Measurements from ENCODE around the gene SUPT6H.
"Not testable (repeated sequence)": the region's sequence is repeated elsewhere in the genome, so short reads cannot be mapped to it uniquely, and the experiment has no call there.

DNA sequence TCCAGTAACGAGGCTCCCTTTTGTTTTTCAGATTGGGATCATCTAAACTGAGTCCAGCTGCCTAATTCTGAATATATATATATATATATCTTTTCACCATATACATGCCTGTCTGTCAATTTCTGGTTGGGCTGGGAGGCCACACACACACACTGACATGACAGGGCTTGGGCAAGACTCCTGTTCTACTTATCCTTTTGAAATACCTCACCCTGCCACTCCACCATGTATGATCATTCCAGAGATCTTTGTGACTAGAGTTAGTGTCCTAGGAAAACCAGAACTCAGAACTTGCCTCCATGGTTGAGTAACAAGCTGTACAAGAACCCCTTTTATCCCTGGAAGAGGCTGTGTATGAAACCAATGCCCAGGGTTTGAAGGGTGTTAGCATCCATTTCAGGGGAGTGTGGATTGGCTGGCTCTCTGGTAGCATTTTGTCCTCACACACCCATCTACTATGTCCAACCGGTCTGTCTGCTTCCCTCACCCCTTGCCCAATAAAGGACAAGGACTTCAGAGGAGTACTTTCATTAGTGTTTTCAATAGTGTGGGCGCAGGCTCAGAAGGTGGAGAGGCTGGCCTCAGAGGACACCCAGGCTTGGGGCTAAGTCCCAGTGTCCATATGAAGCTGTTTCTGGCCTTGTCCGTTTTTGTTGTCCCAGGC lies 62.0 kb downstream of the SUPT6H start:
- TF ChIP-seq, protein P1, sequence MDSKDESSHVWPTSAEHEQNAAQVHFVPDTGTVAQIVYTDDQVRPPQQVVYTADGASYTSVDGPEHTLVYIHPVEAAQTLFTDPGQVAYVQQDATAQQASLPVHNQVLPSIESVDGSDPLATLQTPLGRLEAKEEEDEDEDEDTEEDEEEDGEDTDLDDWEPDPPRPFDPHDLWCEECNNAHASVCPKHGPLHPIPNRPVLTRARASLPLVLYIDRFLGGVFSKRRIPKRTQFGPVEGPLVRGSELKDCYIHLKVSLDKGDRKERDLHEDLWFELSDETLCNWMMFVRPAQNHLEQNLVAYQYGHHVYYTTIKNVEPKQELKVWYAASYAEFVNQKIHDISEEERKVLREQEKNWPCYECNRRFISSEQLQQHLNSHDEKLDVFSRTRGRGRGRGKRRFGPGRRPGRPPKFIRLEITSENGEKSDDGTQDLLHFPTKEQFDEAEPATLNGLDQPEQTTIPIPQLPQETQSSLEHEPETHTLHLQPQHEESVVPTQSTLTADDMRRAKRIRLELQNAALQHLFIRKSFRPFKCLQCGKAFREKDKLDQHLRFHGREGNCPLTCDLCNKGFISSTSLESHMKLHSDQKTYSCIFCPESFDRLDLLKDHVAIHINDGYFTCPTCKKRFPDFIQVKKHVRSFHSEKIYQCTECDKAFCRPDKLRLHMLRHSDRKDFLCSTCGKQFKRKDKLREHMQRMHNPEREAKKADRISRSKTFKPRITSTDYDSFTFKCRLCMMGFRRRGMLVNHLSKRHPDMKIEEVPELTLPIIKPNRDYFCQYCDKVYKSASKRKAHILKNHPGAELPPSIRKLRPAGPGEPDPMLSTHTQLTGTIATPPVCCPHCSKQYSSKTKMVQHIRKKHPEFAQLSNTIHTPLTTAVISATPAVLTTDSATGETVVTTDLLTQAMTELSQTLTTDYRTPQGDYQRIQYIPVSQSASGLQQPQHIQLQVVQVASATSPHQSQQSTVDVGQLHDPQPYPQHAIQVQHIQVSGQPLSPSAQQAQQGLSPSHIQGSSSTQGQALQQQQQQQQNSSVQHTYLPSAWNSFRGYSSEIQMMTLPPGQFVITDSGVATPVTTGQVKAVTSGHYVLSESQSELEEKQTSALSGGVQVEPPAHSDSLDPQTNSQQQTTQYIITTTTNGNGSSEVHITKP (tag by site-specific recombination; IDR thresholded peaks at IDR 0.05): not testable (repeated sequence)
- TF ChIP-seq HOXA7 (CRISPR knock-in tag; IDR thresholded peaks at IDR 0.05; ENCODE audit: borderline replicate concordance); ZNF558 (tag by site-specific recombination; IDR thresholded peaks at IDR 0.05); ZNF24 (tag by site-specific recombination; IDR thresholded peaks at IDR 0.05); ZNF792 (tag by site-specific recombination; IDR thresholded peaks at IDR 0.05); ZNF677 (tag by site-specific recombination; IDR thresholded peaks at IDR 0.05); ZNF514 (tag by site-specific recombination; IDR thresholded peaks at IDR 0.05); YY2 (tag by site-specific recombination; IDR thresholded peaks at IDR 0.05): not testable (repeated sequence)
- TF ChIP-seq, protein P2, sequence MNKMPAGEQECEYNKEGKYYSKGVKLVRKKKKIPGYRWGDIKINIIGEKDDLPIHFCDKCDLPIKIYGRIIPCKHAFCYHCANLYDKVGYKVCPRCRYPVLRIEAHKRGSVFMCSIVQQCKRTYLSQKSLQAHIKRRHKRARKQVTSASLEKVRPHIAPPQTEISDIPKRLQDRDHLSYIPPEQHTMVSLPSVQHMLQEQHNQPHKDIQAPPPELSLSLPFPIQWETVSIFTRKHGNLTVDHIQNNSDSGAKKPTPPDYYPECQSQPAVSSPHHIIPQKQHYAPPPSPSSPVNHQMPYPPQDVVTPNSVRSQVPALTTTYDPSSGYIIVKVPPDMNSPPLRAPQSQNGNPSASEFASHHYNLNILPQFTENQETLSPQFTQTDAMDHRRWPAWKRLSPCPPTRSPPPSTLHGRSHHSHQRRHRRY (tag by site-specific recombination; IDR thresholded peaks at IDR 0.05): not testable (repeated sequence)
- TF ChIP-seq, protein P3, sequence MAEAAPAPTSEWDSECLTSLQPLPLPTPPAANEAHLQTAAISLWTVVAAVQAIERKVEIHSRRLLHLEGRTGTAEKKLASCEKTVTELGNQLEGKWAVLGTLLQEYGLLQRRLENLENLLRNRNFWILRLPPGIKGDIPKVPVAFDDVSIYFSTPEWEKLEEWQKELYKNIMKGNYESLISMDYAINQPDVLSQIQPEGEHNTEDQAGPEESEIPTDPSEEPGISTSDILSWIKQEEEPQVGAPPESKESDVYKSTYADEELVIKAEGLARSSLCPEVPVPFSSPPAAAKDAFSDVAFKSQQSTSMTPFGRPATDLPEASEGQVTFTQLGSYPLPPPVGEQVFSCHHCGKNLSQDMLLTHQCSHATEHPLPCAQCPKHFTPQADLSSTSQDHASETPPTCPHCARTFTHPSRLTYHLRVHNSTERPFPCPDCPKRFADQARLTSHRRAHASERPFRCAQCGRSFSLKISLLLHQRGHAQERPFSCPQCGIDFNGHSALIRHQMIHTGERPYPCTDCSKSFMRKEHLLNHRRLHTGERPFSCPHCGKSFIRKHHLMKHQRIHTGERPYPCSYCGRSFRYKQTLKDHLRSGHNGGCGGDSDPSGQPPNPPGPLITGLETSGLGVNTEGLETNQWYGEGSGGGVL (tag by site-specific recombination; IDR thresholded peaks at IDR 0.05): not testable (repeated sequence)
- TF ChIP-seq, protein P4, sequence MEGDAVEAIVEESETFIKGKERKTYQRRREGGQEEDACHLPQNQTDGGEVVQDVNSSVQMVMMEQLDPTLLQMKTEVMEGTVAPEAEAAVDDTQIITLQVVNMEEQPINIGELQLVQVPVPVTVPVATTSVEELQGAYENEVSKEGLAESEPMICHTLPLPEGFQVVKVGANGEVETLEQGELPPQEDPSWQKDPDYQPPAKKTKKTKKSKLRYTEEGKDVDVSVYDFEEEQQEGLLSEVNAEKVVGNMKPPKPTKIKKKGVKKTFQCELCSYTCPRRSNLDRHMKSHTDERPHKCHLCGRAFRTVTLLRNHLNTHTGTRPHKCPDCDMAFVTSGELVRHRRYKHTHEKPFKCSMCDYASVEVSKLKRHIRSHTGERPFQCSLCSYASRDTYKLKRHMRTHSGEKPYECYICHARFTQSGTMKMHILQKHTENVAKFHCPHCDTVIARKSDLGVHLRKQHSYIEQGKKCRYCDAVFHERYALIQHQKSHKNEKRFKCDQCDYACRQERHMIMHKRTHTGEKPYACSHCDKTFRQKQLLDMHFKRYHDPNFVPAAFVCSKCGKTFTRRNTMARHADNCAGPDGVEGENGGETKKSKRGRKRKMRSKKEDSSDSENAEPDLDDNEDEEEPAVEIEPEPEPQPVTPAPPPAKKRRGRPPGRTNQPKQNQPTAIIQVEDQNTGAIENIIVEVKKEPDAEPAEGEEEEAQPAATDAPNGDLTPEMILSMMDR (tag by site-specific recombination; IDR thresholded peaks at IDR 0.05): not testable (repeated sequence)
- TF ChIP-seq, protein P5, sequence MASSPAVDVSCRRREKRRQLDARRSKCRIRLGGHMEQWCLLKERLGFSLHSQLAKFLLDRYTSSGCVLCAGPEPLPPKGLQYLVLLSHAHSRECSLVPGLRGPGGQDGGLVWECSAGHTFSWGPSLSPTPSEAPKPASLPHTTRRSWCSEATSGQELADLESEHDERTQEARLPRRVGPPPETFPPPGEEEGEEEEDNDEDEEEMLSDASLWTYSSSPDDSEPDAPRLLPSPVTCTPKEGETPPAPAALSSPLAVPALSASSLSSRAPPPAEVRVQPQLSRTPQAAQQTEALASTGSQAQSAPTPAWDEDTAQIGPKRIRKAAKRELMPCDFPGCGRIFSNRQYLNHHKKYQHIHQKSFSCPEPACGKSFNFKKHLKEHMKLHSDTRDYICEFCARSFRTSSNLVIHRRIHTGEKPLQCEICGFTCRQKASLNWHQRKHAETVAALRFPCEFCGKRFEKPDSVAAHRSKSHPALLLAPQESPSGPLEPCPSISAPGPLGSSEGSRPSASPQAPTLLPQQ (tag by site-specific recombination; IDR thresholded peaks at IDR 0.05): not testable (repeated sequence)
